ENCODE measurements around the gene VWA8. TPM values are rescaled to one million over a fixed set of nuclear protein-coding genes. Genes with fewer than 3 reads are reported as not detected.
"Not testable (repeated sequence)": the region's sequence is repeated elsewhere in the genome, so short reads cannot be mapped to it uniquely, and the experiment has no call there.

VWA8 gene
- total RNA-seq, 1 donor from 2014 or later = 22.2 TPM

GRCh38 chr13:41554626-41555386 lies 406.1 kb downstream of the VWA8 start:
- no peak for DNase-seq

- DNase-seq = no peak
Measured at GRCh38 chr13:41554180-41554579, 406.7 kb downstream of the VWA8 start.

- DNase-seq = no peak
Measured at GRCh38 chr13:41552031-41552430, 408.9 kb downstream of the VWA8 start.

GRCh38 chr13:41550276-41550675 lies 410.6 kb downstream of the VWA8 start:
- no peak for DNase-seq

GRCh38 chr13:41549491-41549890 lies 411.4 kb downstream of the VWA8 start:
- DNase-seq = no peak

GRCh38 chr13:41548910-41549309 lies 412.0 kb downstream of the VWA8 start:
- peak; percentile 35 for DNase-seq

GRCh38 chr13:41548031-41548430 lies 412.9 kb downstream of the VWA8 start:
- no peak for DNase-seq

- no peak for DNase-seq
Measured at GRCh38 chr13:41547251-41548000, 413.5 kb downstream of the VWA8 start.

GRCh38 chr13:41546372-41547190 lies 414.3 kb downstream of the VWA8 start:
- no peak for DNase-seq

GRCh38 chr13:41545432-41545707 lies 415.5 kb downstream of the VWA8 start:
- no peak for DNase-seq

GRCh38 chr13:41543664-41544300 lies 417.1 kb downstream of the VWA8 start:
- DNase-seq = no peak

GRCh38 chr13:41542799-41543198 lies 418.1 kb downstream of the VWA8 start:
- not testable (repeated sequence) for DNase-seq

- no peak for DNase-seq
Measured at GRCh38 chr13:41542281-41542680, 418.6 kb downstream of the VWA8 start.

- DNase-seq = no peak
Measured at GRCh38 chr13:41541142-41541938, 419.6 kb downstream of the VWA8 start.

- not testable (repeated sequence) for DNase-seq
Measured at GRCh38 chr13:41540240-41540639, 420.7 kb downstream of the VWA8 start.

- DNase-seq = peak; percentile 9
Measured at GRCh38 chr13:41533266-41534052, 427.4 kb downstream of the VWA8 start.

- no peak for DNase-seq
Measured at GRCh38 chr13:41528021-41528420, 432.9 kb downstream of the VWA8 start.

GRCh38 chr13:41520660-41521630 lies 440.0 kb downstream of the VWA8 start:
- no peak for DNase-seq

- no peak for DNase-seq
Measured at GRCh38 chr13:41520016-41520659, 440.8 kb downstream of the VWA8 start.

Data from skin of body (tissue), 2 donors.